Measurements from ENCODE around the gene PRR12. TPM values are rescaled to one million over a fixed set of nuclear protein-coding genes. Genes with fewer than 3 reads are reported as not detected.

Gene PRR12
- total RNA-seq, 4 donors from 2014 or later = 3.3 to 11.3 (median 4.1) TPM

GRCh38 chr19:49570997-49571676, 19.8 kb upstream of the PRR12 start:
- TF ChIP-seq, protein P1, sequence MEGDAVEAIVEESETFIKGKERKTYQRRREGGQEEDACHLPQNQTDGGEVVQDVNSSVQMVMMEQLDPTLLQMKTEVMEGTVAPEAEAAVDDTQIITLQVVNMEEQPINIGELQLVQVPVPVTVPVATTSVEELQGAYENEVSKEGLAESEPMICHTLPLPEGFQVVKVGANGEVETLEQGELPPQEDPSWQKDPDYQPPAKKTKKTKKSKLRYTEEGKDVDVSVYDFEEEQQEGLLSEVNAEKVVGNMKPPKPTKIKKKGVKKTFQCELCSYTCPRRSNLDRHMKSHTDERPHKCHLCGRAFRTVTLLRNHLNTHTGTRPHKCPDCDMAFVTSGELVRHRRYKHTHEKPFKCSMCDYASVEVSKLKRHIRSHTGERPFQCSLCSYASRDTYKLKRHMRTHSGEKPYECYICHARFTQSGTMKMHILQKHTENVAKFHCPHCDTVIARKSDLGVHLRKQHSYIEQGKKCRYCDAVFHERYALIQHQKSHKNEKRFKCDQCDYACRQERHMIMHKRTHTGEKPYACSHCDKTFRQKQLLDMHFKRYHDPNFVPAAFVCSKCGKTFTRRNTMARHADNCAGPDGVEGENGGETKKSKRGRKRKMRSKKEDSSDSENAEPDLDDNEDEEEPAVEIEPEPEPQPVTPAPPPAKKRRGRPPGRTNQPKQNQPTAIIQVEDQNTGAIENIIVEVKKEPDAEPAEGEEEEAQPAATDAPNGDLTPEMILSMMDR (IDR thresholded peaks at IDR 0.05) = no peak
- ATAC-seq (ENCODE audit: low FRiP score) (no peak), DNase-seq (ENCODE audit: low spot score) (no peak)

- DNase-seq (ENCODE audit: low spot score) = no peak
- no peak for ATAC-seq (ENCODE audit: low FRiP score)
- TF ChIP-seq, protein P1 (IDR thresholded peaks at IDR 0.05) = no peak
Observed at GRCh38 chr19:49573009-49573408, 18.0 kb upstream of the PRR12 start.

DNA sequence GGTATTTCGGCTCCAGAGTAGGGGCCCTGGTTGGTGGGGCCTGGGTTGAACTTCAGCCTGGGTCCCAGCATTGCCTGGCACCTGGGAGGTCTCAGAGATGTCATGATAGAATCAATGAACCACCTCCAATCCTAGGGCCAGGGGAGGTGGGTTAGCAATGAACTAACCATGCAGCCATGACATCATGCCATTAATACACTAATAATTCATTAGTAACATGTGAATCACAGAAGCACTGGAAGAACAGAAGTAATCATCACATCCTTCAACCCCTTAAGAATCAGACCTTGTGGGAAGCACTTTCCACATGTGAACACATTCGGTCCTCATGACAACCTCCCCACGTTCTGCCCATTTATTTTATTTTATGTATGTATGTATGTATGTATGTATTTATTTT, 17.6 kb upstream of the PRR12 start:
- ATAC-seq (ENCODE audit: low FRiP score) = no peak
- DNase-seq (ENCODE audit: low spot score) = no peak
- TF ChIP-seq, protein P1 (IDR thresholded peaks at IDR 0.05) = no peak

DNA sequence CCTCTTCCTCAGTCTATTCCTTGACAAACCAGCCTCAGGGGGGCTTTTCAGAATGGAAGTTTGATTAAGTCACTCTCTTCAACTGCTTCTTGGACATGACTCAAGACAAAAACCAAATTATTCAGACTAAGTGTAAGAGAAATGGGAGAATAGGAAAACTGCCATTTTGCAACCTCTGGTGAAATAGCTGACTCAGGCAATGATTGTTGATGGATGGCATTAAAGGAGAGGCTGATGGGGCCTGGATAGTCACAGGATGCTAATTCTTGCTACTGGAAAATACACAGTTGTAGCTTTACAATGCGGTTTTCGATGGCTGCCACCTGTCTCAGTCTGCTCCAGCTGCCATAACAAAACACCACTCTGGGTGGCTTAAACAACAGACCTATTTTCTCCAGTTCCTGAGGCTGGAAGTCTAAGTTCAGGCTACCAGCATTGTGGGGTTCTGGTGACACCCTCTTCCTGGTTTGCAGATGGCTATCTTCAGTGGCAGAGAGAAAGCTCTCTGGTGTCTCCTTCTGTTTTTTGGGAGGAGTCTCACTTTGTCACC, 16.7 kb upstream of the PRR12 start:
- TF ChIP-seq, protein P1 (IDR thresholded peaks at IDR 0.05) = no peak
- ATAC-seq (ENCODE audit: low FRiP score) = no peak

DNA sequence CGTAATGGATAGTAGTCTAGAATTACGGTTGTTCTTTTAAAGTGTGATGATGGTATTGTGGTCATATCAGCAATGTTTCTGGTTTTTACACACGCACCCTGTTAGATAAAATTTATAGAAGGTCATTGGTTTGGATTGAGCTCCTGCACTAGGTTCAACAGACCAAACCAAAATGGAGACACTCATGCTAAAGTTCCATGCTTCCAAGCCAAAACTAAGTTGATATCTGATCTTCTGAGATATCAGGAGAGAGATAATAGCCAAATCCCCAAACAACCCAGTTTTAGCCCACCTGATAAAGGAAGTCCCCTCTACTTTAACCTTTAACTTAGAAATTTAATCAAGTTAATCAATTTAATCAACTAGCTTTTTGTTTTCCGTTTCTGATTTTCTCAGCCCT, 11.8 kb upstream of the PRR12 start:
- ATAC-seq (ENCODE audit: low FRiP score) (no peak), DNase-seq (ENCODE audit: low spot score) (no peak)
- TF ChIP-seq, protein P1 (IDR thresholded peaks at IDR 0.05) = no peak

More for the DNA sequence above, 16.7 kb upstream of the PRR12 start:
- no peak for DNase-seq (ENCODE audit: low spot score)

DNA sequence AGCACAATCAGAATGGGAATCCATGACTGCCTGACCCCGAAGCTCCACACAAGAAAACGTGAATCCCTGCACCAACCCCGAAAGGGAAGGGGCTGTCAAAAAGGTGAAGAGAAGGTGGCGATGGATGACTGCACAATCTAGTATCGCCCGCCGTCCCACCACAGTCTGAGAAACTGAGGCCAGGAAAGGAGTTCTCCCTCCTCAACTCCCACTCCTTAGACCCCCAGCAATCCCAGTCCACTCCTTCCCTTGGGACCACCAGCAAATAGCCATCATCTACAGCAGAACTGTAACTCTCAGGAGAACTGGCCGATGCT, 11.1 kb upstream of the PRR12 start:
- DNase-seq (ENCODE audit: low spot score) (no peak), ATAC-seq (ENCODE audit: low FRiP score) (peak; percentile 26)
- TF ChIP-seq, protein P1 (IDR thresholded peaks at IDR 0.05) = no peak

All from omental fat pad (tissue), 4 donors.